ENCODE data around the gene TMEM121B.

TMEM121B gene

GRCh38 chr22:17085277-17086181 lies 35.6 kb downstream of the TMEM121B start:
- peak overlapping the region; percentile 94 for H3K4me3 ChIP-seq
- no peak for TF ChIP-seq CTCF (IDR thresholded peaks at IDR 0.05)
- peak overlapping the region; percentile 84 to 95 for H3K27ac ChIP-seq
- peak; percentile 76 for DNase-seq (ENCODE audit: low spot score)

- peak; percentile 90 for DNase-seq (ENCODE audit: low spot score)
- Histone ChIP-seq H3K4me3 (peak within 1 kb of the TSS; percentile 94), H3K27ac (peak within 1 kb of the TSS; percentile 84 to 95)
- TF ChIP-seq CTCF (IDR thresholded peaks at IDR 0.05): no peak
Measured at GRCh38 chr22:17084554-17085276, 36.4 kb downstream of the TMEM121B start, which contains the start of gene IL17RA. Gene IL17RA (plus strand): TSS chr22:17085000. CDS start chr22:17085092, 92 bp downstream.

- Histone ChIP-seq H3K27ac (no peak overlapping the region), H3K4me3 (peak overlapping the region; percentile 94)
- peak; percentile 72 for DNase-seq (ENCODE audit: low spot score)
- no peak for TF ChIP-seq CTCF (IDR thresholded peaks at IDR 0.05)
Measured at GRCh38 chr22:17083811-17084441, 37.2 kb downstream of the TMEM121B start.

- no peak for TF ChIP-seq CTCF (IDR thresholded peaks at IDR 0.05)
- no peak overlapping the region for H3K27ac ChIP-seq
- DNase-seq (ENCODE audit: low spot score): peak; percentile 29
- H3K4me3 ChIP-seq: no peak overlapping the region
Measured at GRCh38 chr22:17083255-17083654, 37.9 kb downstream of the TMEM121B start.

GRCh38 chr22:17079572-17079971 lies 41.6 kb downstream of the TMEM121B start:
- no peak for DNase-seq (ENCODE audit: low spot score)
- Histone ChIP-seq H3K4me3 (no peak overlapping the region), H3K27ac (no peak overlapping the region)
- TF ChIP-seq CTCF (IDR thresholded peaks at IDR 0.05): no peak

- DNase-seq (ENCODE audit: low spot score): no peak
- Histone ChIP-seq H3K27ac (no peak overlapping the region), H3K4me3 (no peak overlapping the region)
- no peak for TF ChIP-seq CTCF (IDR thresholded peaks at IDR 0.05)
Measured at GRCh38 chr22:17077255-17077654, 43.9 kb downstream of the TMEM121B start.
